Peyer's patch (tissue), 4 donors: Measurements from ENCODE around the gene VPREB1. TPM values are rescaled to one million over a fixed set of nuclear protein-coding genes. Genes with fewer than 3 reads are reported as not detected.
"Not testable (repeated sequence)": the region's sequence is repeated elsewhere in the genome, so short reads cannot be mapped to it uniquely, and the experiment has no call there.

Experiments
- DNase-seq, 3 donors: peaks; one replicate each; pipeline ENCODE4 v3.0.0-alpha.2; 2017 to 2019
- H3K27ac ChIP-seq, 4 donors: fragments of 200-600 bp; sonication (generic); one replicate each; pipeline ENCODE4 v1.5.1; 2016 to 2019
- H3K27me3 ChIP-seq, 2 donors: fragments of 200-600 bp; sonication (generic); one replicate each; pipeline ENCODE4 v1.5.1; 2019
- H3K36me3 ChIP-seq, 3 donors: fragments of 200-600 bp; sonication (generic); one replicate each; pipeline ENCODE4 v1.5.1; 2016 to 2019
- H3K4me1 ChIP-seq, 4 donors: fragments of 200-600 bp; sonication (generic); one replicate each; pipeline ENCODE4 v1.5.1; 2016 to 2019
- H3K4me3 ChIP-seq, 4 donors: fragments of 200-600 bp; sonication (generic); 1 replicate in 3 of 4; 2 replicates in 1 of 4; pipeline ENCODE4 v1.5.1; 2016 to 2019; ENCODE audit warnings: mild to moderate bottlenecking in 1 of 4
- H3K9me3 ChIP-seq, 4 donors: fragments of 200-600 bp; sonication (generic); one replicate each; pipeline ENCODE4 v1.5.1; 2016 to 2019; ENCODE audit warnings: mild to moderate bottlenecking in 1 of 4
- POLR2A ChIP-seq, 2 donors: fragments of 450-650 bp; IDR thresholded peaks; one replicate each; pipeline ENCODE4 v1.5.1; 2017; ENCODE audit warnings: antibody characterized with exemption in 2 of 2, mild to moderate bottlenecking in 2 of 2, moderate library complexity in 2 of 2
- total RNA-seq, 4 donors: library from RNA; depleted of rRNA; stranded (reverse); fragments of >200 nt; gene quantifications; one replicate each; pipeline ENCODE4 v1.1.0, GENCODE V29; 2016
- TF ChIP-seq, protein P1 (sequence below), 6 experiments: fragments of 450-650 bp in 4 of 6; fragments of 200-600 bp in 2 of 6; sonication (generic) in 1 of 6; IDR thresholded peaks; one replicate each; pipeline ENCODE4 v1.5.1; 2017 to 2019; ENCODE audit warnings: antibody characterized with exemption in 6 of 6, mild to moderate bottlenecking in 3 of 6, moderate library complexity in 1 of 6

VPREB1 gene
- total RNA-seq, 4 donors from 2014 or later = not detected

DNA sequence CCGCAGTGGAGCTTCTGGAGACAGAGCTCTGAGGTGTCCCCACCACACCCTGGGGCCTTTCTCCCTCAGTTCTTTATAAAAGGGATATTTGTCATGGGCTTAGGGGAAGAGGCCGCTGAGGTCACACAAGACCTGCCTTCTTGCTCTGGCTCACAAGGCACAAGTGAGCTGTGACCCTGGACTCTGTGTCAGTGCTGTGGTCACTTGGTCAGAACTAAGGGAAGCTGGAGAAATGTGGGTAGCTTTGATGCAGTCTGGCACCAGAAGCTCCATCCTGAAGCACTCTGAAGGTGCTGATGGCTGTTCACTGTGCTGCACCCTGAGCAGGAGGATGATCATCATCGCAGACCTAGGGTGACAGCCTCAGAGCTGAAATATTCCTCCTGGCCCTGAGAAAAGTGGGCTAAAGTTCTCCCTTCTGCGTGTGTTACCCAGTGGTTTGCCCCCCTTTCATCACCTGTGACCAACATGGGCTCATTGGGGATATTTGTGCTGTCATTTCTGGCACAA, 28.1 kb upstream of the VPREB1 start:
- H3K4me1 ChIP-seq = peaks cover 0 to 11% (median 0%) of the 10 kb centered on the region in 4 donors
- TF ChIP-seq, protein P1, sequence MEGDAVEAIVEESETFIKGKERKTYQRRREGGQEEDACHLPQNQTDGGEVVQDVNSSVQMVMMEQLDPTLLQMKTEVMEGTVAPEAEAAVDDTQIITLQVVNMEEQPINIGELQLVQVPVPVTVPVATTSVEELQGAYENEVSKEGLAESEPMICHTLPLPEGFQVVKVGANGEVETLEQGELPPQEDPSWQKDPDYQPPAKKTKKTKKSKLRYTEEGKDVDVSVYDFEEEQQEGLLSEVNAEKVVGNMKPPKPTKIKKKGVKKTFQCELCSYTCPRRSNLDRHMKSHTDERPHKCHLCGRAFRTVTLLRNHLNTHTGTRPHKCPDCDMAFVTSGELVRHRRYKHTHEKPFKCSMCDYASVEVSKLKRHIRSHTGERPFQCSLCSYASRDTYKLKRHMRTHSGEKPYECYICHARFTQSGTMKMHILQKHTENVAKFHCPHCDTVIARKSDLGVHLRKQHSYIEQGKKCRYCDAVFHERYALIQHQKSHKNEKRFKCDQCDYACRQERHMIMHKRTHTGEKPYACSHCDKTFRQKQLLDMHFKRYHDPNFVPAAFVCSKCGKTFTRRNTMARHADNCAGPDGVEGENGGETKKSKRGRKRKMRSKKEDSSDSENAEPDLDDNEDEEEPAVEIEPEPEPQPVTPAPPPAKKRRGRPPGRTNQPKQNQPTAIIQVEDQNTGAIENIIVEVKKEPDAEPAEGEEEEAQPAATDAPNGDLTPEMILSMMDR (IDR thresholded peaks at IDR 0.05) = no peak
- no peak for TF ChIP-seq POLR2A (IDR thresholded peaks at IDR 0.05)
- DNase-seq = no peak

DNA sequence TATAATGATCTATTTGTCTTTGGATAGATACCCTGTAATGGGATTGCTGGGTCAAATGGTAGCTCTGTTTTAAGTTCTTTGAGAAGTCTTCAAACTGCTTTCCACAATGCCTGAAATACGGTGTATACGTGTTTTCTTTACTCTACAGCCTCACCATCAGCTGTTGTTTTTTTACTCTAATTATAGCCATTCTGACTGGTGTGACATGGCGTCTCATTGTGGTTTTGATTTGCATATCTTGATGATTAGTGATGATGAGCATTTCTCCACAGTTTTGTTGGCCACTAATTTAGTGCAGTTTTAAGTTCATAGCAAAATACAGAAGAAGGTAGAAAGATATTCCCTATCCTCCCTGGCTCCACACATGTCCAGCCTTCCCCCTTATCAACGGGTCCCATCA, 26.3 kb upstream of the VPREB1 start:
- TF ChIP-seq, protein P1 (IDR thresholded peaks at IDR 0.05) = no peak
- TF ChIP-seq POLR2A (IDR thresholded peaks at IDR 0.05) = no peak
- H3K4me1 ChIP-seq = peaks cover 0 to 11% (median 0%) of the 10 kb centered on the region in 4 donors
- H3K9me3 ChIP-seq = no peaks in the 10 kb centered on the region
- H3K4me3 ChIP-seq = no peak overlapping the region
- no peaks in the 10 kb centered on the region for H3K36me3 ChIP-seq
- no peak overlapping the region for H3K27ac ChIP-seq
- no peak for DNase-seq
- H3K27me3 ChIP-seq = no peaks in the 10 kb centered on the region

More for the DNA sequence above, 28.1 kb upstream of the VPREB1 start:
- H3K36me3 ChIP-seq = no peaks in the 10 kb centered on the region
- no peak overlapping the region for H3K27ac ChIP-seq
- no peaks in the 10 kb centered on the region for H3K27me3 ChIP-seq
- H3K9me3 ChIP-seq = no peaks in the 10 kb centered on the region
- H3K4me3 ChIP-seq = no peak overlapping the region

DNA sequence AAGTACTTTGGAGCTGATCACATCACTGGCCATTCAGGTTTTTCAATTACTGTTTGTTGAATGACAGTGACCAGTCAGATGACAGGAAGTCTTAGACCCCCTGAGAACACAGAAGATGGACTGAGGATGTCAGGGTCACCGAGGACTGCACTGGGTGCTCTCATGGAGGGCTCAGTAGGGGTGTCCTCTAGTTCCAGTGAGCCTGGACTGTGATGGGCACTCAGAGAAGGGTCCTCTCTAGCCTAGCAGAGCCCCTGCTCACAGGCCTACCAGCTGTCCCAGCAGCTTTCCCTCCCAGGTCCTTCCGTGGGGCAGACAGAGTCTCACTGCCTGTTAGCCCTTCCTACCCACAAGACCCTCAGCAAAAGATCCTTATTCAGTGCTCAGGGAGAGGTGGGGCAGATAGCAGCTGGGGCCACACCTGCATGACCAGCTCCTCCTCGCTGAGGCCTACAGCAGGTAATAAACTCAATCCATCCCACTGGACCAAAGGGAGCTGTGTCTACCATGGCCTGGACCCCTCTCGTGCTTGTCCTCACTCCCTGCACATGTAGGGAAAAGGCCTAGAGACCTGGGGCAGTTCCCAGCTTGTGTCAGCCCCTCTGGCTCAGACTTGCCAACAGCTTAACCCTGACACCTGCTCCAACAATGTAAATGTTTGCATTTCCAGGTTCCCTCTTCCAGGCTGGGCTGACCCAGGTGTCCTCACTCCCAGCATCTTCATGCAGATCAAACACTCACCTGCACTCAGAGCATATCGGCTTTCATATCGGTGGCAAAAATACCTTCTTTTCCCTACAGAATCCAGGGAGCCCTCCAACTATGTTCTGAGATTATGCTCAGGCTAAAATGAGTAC, 25.2 kb upstream of the VPREB1 start:
- H3K27me3 ChIP-seq = no peaks in the 10 kb centered on the region
- DNase-seq = no peak
- H3K9me3 ChIP-seq = no peaks in the 10 kb centered on the region
- H3K4me1 ChIP-seq = peaks cover 0 to 11% (median 0%) of the 10 kb centered on the region in 4 donors
- no peak overlapping the region for H3K27ac ChIP-seq
- H3K36me3 ChIP-seq = no peaks in the 10 kb centered on the region
- H3K4me3 ChIP-seq = no peak overlapping the region
- TF ChIP-seq, protein P1 (IDR thresholded peaks at IDR 0.05) = no peak
- no peak for TF ChIP-seq POLR2A (IDR thresholded peaks at IDR 0.05)

DNA sequence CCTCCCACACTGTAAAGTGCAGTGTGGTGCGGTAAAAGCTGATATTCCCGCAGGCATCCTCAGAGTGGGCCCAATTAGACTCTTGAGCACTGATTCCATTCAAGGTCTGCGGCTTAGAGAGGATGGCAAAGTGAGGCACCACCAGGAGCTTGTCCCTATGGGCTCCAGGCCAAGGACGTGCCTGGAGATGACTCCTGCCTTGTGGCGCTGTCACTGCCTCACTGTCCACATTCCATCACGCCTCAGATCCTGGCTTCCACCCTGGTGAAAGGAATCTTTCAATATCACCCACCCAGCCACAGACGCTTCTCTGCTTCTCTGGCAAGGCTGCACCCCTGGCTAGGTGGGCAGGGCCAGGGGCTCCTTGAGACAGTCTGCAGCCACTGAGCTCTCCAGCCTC, 23.5 kb upstream of the VPREB1 start:
- not testable (repeated sequence) for H3K4me3 ChIP-seq, H3K27ac ChIP-seq, H3K27me3 ChIP-seq, H3K36me3 ChIP-seq, H3K9me3 ChIP-seq, H3K4me1 ChIP-seq, DNase-seq

DNA sequence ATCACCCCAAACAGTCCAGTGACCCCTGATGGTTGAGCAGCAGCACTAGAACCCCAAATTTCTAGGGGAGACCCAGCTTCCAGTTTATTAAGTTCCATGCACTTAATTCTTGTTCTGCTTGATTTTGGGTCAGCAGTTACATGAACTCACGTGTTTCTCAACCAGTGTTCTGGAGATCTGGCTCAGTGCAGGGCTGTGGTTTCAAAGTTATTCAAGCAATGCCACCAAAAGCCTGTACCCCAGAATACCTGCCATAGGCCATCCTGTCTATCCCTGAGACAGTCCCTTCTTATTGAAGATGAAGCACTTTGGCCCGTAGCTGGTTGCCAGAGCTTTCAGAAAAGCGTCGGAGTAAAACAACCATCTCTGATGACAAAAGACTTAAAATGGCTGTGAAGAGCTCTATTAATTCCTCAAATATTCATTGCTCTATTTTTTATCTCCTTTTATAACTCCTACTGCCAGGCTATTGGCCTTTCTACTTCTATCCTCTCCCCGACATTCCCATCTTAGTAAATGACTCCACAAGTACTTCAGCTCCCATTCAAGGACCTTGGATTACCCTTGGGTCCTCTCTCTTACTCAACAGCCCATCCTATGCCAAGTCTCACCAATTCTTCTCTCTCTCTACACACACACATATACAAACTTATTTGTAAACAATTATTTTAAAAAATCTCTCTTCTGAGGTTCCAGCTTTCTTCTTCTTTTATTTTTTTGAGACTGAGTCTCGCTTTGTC, 18.0 kb upstream of the VPREB1 start:
- Histone ChIP-seq H3K4me1 (no peaks in the 10 kb centered on the region), H3K36me3 (no peaks in the 10 kb centered on the region), H3K4me3 (no peak overlapping the region), H3K27me3 (no peaks in the 10 kb centered on the region), H3K9me3 (no peaks in the 10 kb centered on the region), H3K27ac (no peak overlapping the region)
- TF ChIP-seq, protein P1 (IDR thresholded peaks at IDR 0.05) = no peak
- no peak for TF ChIP-seq POLR2A (IDR thresholded peaks at IDR 0.05)
- DNase-seq = no peak

DNA sequence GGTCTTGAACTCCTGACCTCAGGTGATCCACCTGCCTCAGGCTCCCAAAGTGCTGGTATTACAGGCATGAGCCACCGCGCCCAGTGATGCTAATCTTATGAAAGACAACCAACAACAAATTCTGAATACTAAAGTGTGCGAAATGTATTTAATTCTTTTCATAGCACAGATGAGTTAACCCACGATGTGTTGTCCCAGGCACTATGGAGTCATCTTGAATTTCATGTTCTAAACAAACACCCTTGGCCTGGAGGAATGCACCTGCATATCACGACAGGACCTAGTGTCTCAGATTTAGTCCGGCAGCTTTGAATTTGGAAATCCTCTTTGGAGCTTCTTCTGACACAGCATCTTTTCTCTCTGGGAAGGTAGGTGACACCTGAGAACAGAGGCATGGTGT, 16.2 kb upstream of the VPREB1 start:
- H3K4me3 ChIP-seq = no peak overlapping the region
- TF ChIP-seq, protein P1 (IDR thresholded peaks at IDR 0.05) = no peak
- TF ChIP-seq POLR2A (IDR thresholded peaks at IDR 0.05) = no peak
- no peak for DNase-seq
- H3K9me3 ChIP-seq = no peaks in the 10 kb centered on the region
- no peak overlapping the region for H3K27ac ChIP-seq
- H3K36me3 ChIP-seq = no peaks in the 10 kb centered on the region
- no peaks in the 10 kb centered on the region for H3K27me3 ChIP-seq
- no peaks in the 10 kb centered on the region for H3K4me1 ChIP-seq
